Brain microvascular endothelial cell (primary cell): ENCODE results near the gene FARSB.

Experiments used
- DNase-seq: peaks from one replicate; pipeline ENCODE4 v3.0.0-alpha.2; 2020
- H3K27ac ChIP-seq: fragments of 250-450 bp; sonication (Bioruptor Pico); 2 replicates; pipeline ENCODE4 v1.5.1; 2020; ENCODE audit warnings: mild to moderate bottlenecking, moderate library complexity
- H3K27me3 ChIP-seq: fragments of 250-450 bp; sonication (Bioruptor Pico); replicated peaks from 2 replicates; pipeline ENCODE4 v1.5.1; 2020; ENCODE audit warnings: mild to moderate bottlenecking
- H3K36me3 ChIP-seq: fragments of 250-450 bp; sonication (Bioruptor Pico); replicated peaks from 2 replicates; pipeline ENCODE4 v1.5.1; 2020; ENCODE audit warnings: mild to moderate bottlenecking
- H3K4me3 ChIP-seq: 2 replicates; pipeline ENCODE4 v1.5.1; 2011; ENCODE audit warnings: low read depth, mild to moderate bottlenecking, control low read depth, low read length, moderate library complexity
- in situ Hi-C: cut with HindIII; loops from 2 replicates; pipeline ENCODE4 v1.10.0; 2017; ENCODE audit warnings: low sequenced_read_pairs, low pct_ligation_motif_present
- TF ChIP-seq, protein P1 (sequence below): IDR thresholded peaks from 2 replicates; pipeline ENCODE4 v1.5.1; 2011; ENCODE audit warnings: low read depth, mild to moderate bottlenecking, moderate library complexity, low read length, control low read depth, inconsistent platforms; ENCODE audit errors: missing control alignments

FARSB gene

DNA sequence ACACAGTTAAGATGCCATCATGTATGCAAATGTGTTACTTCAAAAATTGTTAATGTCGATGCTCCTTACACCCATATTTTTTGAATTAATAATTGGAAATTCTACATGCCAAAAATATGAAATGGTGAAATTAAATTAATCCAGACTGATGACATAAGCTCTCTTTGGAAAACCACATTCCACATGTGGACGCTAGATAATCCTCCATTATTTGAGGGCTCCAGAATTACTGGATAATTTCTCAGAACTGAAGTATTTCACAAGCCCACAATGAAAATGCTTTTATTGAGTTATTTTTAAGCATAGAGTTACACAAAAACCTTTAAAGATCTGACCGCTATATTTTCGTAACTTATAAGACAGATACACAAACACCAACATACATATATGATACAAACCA lies 47.8 kb downstream of the FARSB start:
- Histone ChIP-seq H3K36me3 (peaks cover 2% of the 10 kb centered on the region), H3K27me3 (no peaks in the 10 kb centered on the region), H3K27ac (no peak overlapping the region), H3K4me3 (no peak overlapping the region)
- TF ChIP-seq, protein P1, sequence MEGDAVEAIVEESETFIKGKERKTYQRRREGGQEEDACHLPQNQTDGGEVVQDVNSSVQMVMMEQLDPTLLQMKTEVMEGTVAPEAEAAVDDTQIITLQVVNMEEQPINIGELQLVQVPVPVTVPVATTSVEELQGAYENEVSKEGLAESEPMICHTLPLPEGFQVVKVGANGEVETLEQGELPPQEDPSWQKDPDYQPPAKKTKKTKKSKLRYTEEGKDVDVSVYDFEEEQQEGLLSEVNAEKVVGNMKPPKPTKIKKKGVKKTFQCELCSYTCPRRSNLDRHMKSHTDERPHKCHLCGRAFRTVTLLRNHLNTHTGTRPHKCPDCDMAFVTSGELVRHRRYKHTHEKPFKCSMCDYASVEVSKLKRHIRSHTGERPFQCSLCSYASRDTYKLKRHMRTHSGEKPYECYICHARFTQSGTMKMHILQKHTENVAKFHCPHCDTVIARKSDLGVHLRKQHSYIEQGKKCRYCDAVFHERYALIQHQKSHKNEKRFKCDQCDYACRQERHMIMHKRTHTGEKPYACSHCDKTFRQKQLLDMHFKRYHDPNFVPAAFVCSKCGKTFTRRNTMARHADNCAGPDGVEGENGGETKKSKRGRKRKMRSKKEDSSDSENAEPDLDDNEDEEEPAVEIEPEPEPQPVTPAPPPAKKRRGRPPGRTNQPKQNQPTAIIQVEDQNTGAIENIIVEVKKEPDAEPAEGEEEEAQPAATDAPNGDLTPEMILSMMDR = no peak
- in situ Hi-C loops = no loop called here
- no peak for DNase-seq

DNA sequence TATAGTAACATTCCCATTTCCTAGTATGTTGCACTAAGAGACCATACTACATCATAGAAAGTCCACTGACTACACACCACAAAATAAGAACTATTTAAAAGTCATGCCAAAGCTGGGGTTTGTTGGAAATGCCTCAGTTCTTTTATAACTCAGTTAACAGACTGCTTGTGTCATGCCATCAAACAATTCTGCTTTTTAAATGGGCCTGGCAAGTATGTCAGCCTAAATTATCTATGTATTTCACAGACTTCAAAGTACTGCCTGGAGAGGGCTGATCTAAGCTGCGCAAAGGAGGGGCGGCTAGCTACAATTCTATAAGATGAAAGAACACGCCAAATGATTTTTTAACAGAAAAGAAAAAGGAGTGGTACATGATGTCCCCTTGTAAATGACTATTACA lies 49.6 kb downstream of the FARSB start:
- no peaks in the 10 kb centered on the region for H3K36me3 ChIP-seq
- TF ChIP-seq, protein P1 = no peak
- H3K27me3 ChIP-seq = no peaks in the 10 kb centered on the region
- H3K27ac ChIP-seq = no peak overlapping the region
- DNase-seq = no peak
- in situ Hi-C loops = no loop called here
- H3K4me3 ChIP-seq = no peak overlapping the region

GRCh38 chr2:222604749-222605515 lies 51.0 kb downstream of the FARSB start:
- no peak for DNase-seq
- H3K27me3 ChIP-seq = no peaks in the 10 kb centered on the region
- in situ Hi-C loops = no loop called here
- no peak overlapping the region for H3K4me3 ChIP-seq
- H3K27ac ChIP-seq = no peak overlapping the region
- no peaks in the 10 kb centered on the region for H3K36me3 ChIP-seq
- TF ChIP-seq, protein P1 = no peak

- in situ Hi-C loops = no loop called here
- no peak overlapping the region for H3K27ac ChIP-seq
- TF ChIP-seq, protein P1 = no peak
Measured at GRCh38 chr2:222603501-222603900, 52.4 kb downstream of the FARSB start.

DNA sequence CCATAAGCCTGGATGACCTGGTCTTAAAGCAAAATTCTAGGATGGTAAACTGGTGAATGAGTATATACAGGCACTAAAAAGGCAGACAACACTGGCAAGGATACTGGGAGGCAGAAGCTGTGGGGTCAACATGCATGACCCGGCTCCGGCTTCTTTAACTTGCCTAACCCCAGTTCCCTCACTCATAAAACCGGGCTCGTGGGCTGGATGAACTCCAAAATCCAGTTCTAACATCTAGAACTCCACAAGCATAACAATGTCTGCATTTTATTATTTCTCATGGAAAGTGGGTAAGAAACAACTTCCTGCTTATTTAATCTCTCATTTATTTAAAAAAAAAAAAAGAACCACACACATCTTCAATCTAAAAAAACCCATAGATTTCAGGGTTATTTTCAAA lies 57.3 kb downstream of the FARSB start:
- no peak for DNase-seq
- in situ Hi-C loops = no loop called here
- Histone ChIP-seq H3K36me3 (peaks cover 6% of the 10 kb centered on the region), H3K27me3 (no peaks in the 10 kb centered on the region), H3K27ac (no peak overlapping the region), H3K4me3 (no peak overlapping the region)
- TF ChIP-seq, protein P1 = no peak

More at GRCh38 chr2:222603501-222603900, 52.4 kb downstream of the FARSB start:
- no peak overlapping the region for H3K4me3 ChIP-seq
- DNase-seq = no peak
- peaks cover 6% of the 10 kb centered on the region for H3K36me3 ChIP-seq
- no peaks in the 10 kb centered on the region for H3K27me3 ChIP-seq

- in situ Hi-C loops = no loop called here
Measured at GRCh38 chr2:222595581-222595980, 60.3 kb downstream of the FARSB start.

More at GRCh38 chr2:222595581-222595980, 60.3 kb downstream of the FARSB start:
- Histone ChIP-seq H3K27me3 (no peaks in the 10 kb centered on the region), H3K36me3 (peaks cover 6% of the 10 kb centered on the region), H3K27ac (no peak overlapping the region), H3K4me3 (no peak overlapping the region)
- TF ChIP-seq, protein P1 = no peak
- DNase-seq = no peak
